Mononuclear cell (primary cell): ENCODE measurements around the gene RIPOR2. TPM values are rescaled to one million over a fixed set of nuclear protein-coding genes. Genes with fewer than 3 reads are reported as not detected.

Source experiments
- H3K27me3 ChIP-seq: 2 replicates; pipeline ENCODE4 v1.6.0; 2011; ENCODE audit warnings: low read length, control low read depth; ENCODE audit not compliant: insufficient read depth
- H3K4me1 ChIP-seq: 2 replicates; pipeline ENCODE4 v1.5.1; 2011; ENCODE audit warnings: mild to moderate bottlenecking, low read length, control low read depth; ENCODE audit not compliant: insufficient read depth
- H3K4me3 ChIP-seq: 2 replicates; pipeline ENCODE4 v1.5.1; 2011; ENCODE audit warnings: mild to moderate bottlenecking, low read length, moderate library complexity
- H3K9me3 ChIP-seq: 2 replicates; pipeline ENCODE4 v1.5.1; 2011; ENCODE audit warnings: low read depth, mild to moderate bottlenecking, control low read depth, low read length
- total RNA-seq: library from RNA; depleted of rRNA; stranded (reverse); fragments of >200 nt; gene quantifications from one replicate; pipeline ENCODE4 v1.2.3, GENCODE V29; 2012

The RIPOR2 gene
- total RNA-seq, 1 donor, result 128 TPM

DNA sequence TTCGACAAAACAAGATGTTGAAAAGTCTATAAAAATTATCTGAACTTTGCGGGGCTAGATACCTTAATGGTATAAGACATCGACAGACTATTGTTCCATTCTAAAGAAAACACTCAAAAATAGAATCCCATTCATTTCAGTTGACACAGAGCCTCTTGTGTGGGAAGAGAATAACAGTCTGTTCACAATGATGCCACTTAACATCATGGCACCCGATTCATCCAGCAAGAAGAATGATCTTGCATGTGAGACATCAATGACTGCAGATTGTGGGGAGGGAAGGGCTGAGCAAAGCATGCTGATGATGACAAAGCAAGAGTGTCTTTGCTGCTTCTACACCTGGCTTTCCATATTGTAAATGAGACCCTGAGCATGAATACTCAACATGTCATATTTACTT lies 87.3 kb downstream of the RIPOR2 start:
- H3K4me1 ChIP-seq, result peaks cover 5% of the 10 kb centered on the region
- H3K4me3 ChIP-seq, result no peak overlapping the region
- no peaks in the 10 kb centered on the region for H3K27me3 ChIP-seq
- H3K9me3 ChIP-seq, result no peaks in the 10 kb centered on the region

DNA sequence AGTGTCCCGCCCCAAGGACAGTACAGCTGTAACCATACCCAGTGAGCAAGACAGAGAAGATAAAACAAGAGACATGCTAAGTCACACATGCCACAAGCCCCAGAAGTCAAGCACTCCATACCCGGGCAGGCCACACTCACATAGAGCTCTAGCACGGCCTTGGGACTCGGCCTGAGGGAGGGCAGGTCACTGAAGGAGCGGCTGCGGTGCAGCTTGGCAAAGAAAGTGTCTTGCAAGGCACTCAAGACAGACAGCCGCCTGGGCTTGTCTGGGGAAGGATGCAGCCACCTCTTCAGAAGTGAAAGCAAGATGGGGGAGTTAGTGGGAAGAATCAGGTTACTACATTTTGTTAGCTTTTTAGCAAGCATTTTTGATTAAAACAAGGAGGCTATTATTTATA lies 88.4 kb downstream of the RIPOR2 start:
- Histone ChIP-seq H3K4me1 (peaks cover 10% of the 10 kb centered on the region), H3K9me3 (no peaks in the 10 kb centered on the region), H3K4me3 (no peak overlapping the region), H3K27me3 (no peaks in the 10 kb centered on the region)

GRCh38 chr6:24845578-24845977 lies 90.2 kb downstream of the RIPOR2 start:
- peaks cover 27% of the 10 kb centered on the region for H3K4me1 ChIP-seq
- no peaks in the 10 kb centered on the region for H3K9me3 ChIP-seq
- no peak overlapping the region for H3K4me3 ChIP-seq
- no peaks in the 10 kb centered on the region for H3K27me3 ChIP-seq

- no peaks in the 10 kb centered on the region for H3K27me3 ChIP-seq
- H3K4me3 ChIP-seq, result no peak overlapping the region
- no peaks in the 10 kb centered on the region for H3K9me3 ChIP-seq
- H3K4me1 ChIP-seq, result peaks cover 34% of the 10 kb centered on the region
These were observed 90.9 kb downstream of the RIPOR2 start for GRCh38 chr6:24844903-24845302.

DNA sequence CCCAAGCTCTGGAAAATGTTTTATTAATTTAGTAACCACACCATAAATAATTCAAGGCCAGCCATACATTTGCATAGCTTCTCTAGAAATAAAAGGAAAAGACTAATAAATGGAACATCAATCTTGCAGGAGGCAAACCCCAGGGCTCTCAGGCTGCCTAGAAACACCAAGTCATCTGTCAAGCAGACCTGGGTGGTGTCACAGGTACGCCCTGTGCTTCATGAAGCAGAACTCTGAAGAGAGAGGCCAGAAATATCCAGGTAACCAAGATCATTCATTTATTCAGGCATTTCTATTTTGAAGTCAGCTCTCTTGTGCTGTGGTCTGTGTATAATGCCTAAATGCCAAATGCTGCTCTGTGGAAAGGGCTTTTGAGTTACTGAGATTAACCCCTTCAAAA lies 91.7 kb downstream of the RIPOR2 start:
- H3K4me1 ChIP-seq, result peaks cover 35% of the 10 kb centered on the region
- no peak overlapping the region for H3K4me3 ChIP-seq

DNA sequence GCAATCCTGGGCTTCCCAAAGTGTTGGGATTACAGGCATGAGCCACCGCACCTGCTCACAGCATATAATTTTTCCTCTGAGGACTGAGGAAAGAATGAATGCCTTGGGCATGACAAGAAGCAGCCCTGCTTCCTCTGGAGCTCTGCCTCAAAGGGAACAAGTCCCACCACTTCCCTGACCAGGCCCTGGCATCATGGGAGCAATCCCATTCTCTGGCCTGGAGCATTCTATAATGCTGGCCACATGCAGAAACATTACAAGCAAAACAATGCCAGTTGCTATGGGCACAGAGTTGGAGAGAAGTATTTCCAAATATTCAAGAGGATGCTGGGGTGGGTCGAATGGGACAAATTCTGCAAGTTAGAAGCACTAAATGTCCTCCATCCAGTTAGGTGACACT lies 95.6 kb downstream of the RIPOR2 start:
- Histone ChIP-seq H3K4me3 (no peak overlapping the region), H3K27me3 (no peaks in the 10 kb centered on the region), H3K4me1 (peaks cover 32% of the 10 kb centered on the region)

More for the DNA sequence above, 91.7 kb downstream of the RIPOR2 start:
- Histone ChIP-seq H3K27me3 (no peaks in the 10 kb centered on the region), H3K9me3 (no peaks in the 10 kb centered on the region)

DNA sequence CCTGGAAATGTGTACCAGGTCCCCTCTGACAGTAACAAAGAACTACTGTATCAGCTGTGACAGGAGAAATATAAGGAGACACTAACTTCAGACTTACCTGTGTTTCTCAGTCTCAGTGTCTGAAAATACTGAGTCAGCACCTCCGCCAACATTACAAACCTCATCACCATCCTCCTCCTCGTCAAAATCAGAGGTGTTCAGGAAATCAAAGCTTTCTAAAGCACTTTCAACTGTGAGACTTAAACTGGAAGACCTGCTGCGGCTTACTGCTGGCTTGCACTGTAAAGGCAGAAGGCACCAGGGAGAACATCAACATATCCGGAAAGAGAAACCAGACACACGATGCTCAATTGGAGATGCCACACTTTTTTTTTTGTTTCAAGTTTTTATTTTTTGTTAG lies 96.8 kb downstream of the RIPOR2 start:
- no peak overlapping the region for H3K4me3 ChIP-seq
- peaks cover 31% of the 10 kb centered on the region for H3K4me1 ChIP-seq
- H3K27me3 ChIP-seq, result no peaks in the 10 kb centered on the region
- no peaks in the 10 kb centered on the region for H3K9me3 ChIP-seq

More for the DNA sequence above, 95.6 kb downstream of the RIPOR2 start:
- H3K9me3 ChIP-seq, result no peaks in the 10 kb centered on the region

- H3K27me3 ChIP-seq, result no peaks in the 10 kb centered on the region
These were observed 97.7 kb downstream of the RIPOR2 start for GRCh38 chr6:24838081-24838480.

GRCh38 chr6:24836109-24836508 lies 99.7 kb downstream of the RIPOR2 start:
- Histone ChIP-seq H3K4me3 (no peak overlapping the region), H3K9me3 (no peaks in the 10 kb centered on the region), H3K4me1 (peaks cover 13% of the 10 kb centered on the region), H3K27me3 (no peaks in the 10 kb centered on the region)

More at GRCh38 chr6:24838081-24838480, 97.7 kb downstream of the RIPOR2 start:
- peaks cover 29% of the 10 kb centered on the region for H3K4me1 ChIP-seq
- H3K9me3 ChIP-seq, result no peaks in the 10 kb centered on the region
- H3K4me3 ChIP-seq, result no peak overlapping the region

DNA sequence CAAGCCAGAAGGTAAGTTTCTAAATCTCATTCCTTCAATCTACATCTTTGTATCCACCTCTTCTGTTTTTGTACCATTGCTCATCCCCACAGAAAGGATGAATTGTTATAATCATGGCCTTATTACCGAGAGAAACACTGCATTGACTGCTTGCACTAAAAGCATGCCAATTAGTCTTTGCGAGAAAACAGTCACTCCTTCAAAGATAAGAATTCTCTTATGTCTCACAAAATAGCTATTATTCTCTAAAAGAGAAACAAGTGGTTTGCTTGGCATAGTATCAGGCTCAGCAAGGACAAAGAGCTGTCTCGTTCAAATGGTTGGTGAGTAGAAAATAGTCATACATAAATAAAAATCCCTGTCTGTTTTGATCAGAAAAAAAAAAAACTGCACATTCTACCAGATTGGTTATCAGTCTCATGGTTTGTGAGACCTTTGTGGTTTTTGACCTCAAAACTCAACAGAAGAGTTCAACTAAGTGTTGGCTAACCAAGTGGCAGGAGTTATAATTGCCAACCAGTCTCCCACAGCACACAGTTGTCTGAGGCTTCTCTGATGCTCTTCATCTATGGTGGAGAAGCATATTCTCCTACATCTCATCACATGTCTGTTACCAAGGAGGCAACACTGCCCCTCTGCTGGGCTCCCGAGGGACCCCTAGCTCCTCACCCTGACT lies 101.9 kb downstream of the RIPOR2 start:
- Histone ChIP-seq H3K4me1 (no peaks in the 10 kb centered on the region), H3K4me3 (no peak overlapping the region), H3K9me3 (no peaks in the 10 kb centered on the region), H3K27me3 (no peaks in the 10 kb centered on the region)

DNA sequence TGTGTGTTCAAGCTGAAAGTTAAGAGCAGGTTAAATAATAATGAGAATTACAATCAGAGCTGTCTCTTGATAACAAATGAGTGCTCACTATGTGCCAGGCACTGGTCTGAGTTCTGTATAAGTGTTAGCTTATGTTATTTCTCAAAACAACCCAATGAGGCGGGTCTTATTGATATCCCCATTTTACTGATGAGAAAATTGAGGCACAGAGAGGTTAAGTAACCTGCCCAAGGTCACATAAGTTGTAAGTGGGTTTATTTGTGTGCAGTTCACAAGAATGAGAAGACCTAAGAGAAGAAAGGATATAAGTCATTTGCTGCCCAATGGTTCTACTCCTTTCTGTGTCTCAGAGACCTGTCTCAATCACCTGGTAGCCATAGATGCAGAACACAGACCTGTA lies 103.0 kb downstream of the RIPOR2 start:
- no peaks in the 10 kb centered on the region for H3K9me3 ChIP-seq

GRCh38 chr6:24831771-24832716 lies 103.7 kb downstream of the RIPOR2 start:
- no peaks in the 10 kb centered on the region for H3K4me1 ChIP-seq
- H3K9me3 ChIP-seq, result no peaks in the 10 kb centered on the region
- no peaks in the 10 kb centered on the region for H3K27me3 ChIP-seq
- H3K4me3 ChIP-seq, result no peak overlapping the region

More for the DNA sequence above, 103.0 kb downstream of the RIPOR2 start:
- H3K4me3 ChIP-seq, result no peak overlapping the region
- no peaks in the 10 kb centered on the region for H3K4me1 ChIP-seq
- no peaks in the 10 kb centered on the region for H3K27me3 ChIP-seq

- Histone ChIP-seq H3K4me3 (no peak overlapping the region), H3K4me1 (no peaks in the 10 kb centered on the region), H3K27me3 (no peaks in the 10 kb centered on the region), H3K9me3 (no peaks in the 10 kb centered on the region)
These were observed 106.1 kb downstream of the RIPOR2 start for GRCh38 chr6:24829657-24830056.

- H3K27me3 ChIP-seq, result no peaks in the 10 kb centered on the region
- no peak overlapping the region for H3K4me3 ChIP-seq
- no peaks in the 10 kb centered on the region for H3K4me1 ChIP-seq
- no peaks in the 10 kb centered on the region for H3K9me3 ChIP-seq
These were observed 107.8 kb downstream of the RIPOR2 start for GRCh38 chr6:24827970-24828369.

GRCh38 chr6:24827162-24827561 lies 108.6 kb downstream of the RIPOR2 start:
- H3K9me3 ChIP-seq, result no peaks in the 10 kb centered on the region
- H3K4me1 ChIP-seq, result no peaks in the 10 kb centered on the region
- no peaks in the 10 kb centered on the region for H3K27me3 ChIP-seq
- H3K4me3 ChIP-seq, result no peak overlapping the region
